ENCODE data around the gene RASSF8.

DNA sequence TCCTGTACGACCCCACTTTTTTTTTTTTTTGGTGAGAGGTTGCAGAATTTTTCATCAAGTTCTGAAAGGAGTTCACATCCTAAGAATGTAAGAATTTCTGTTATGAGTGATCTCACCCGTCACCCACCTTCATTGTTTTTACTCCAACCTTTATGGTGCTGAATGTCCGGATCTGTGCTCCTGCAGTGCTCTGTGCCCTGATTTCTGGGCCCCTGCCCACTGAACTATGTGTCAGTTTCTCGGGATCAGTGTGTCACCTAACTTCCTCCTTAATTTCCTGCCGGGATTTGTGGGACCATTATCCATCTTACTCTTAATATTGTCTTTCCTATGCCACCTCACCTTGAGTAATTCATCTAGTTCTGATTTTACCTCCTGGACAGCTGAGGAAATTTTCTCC is 11.6 kb downstream of the RASSF8 start:
- TF ChIP-seq, protein P1, sequence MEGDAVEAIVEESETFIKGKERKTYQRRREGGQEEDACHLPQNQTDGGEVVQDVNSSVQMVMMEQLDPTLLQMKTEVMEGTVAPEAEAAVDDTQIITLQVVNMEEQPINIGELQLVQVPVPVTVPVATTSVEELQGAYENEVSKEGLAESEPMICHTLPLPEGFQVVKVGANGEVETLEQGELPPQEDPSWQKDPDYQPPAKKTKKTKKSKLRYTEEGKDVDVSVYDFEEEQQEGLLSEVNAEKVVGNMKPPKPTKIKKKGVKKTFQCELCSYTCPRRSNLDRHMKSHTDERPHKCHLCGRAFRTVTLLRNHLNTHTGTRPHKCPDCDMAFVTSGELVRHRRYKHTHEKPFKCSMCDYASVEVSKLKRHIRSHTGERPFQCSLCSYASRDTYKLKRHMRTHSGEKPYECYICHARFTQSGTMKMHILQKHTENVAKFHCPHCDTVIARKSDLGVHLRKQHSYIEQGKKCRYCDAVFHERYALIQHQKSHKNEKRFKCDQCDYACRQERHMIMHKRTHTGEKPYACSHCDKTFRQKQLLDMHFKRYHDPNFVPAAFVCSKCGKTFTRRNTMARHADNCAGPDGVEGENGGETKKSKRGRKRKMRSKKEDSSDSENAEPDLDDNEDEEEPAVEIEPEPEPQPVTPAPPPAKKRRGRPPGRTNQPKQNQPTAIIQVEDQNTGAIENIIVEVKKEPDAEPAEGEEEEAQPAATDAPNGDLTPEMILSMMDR (IDR thresholded peaks at IDR 0.05) = no peak
- TF ChIP-seq POLR2A (IDR thresholded peaks at IDR 0.05) = no peak
- no peak for TF ChIP-seq POLR2AphosphoS5 (IDR thresholded peaks at IDR 0.05)
